SK-N-SH treated with all-trans-retinoic acid at 6 μM for 48 hours (cell line): Measurements from ENCODE around the gene ZNF474.

Experiments
- ATAC-seq: fragments of 200-7000 bp; cut with Tn5 transposase; 3 replicates; pipeline ENCODE4 v1.9.1; 2020; ENCODE audit warnings: mild to moderate bottlenecking, moderate library complexity
- BACH2 ChIP-seq: fragments of 250-450 bp; sonication (Bioruptor Pico); IDR thresholded peaks from 2 replicates; pipeline ENCODE4 v1.9.0; 2021; ENCODE audit warnings: mild to moderate bottlenecking, borderline replicate concordance
- CREB5 ChIP-seq: fragments of 250-450 bp; sonication (Bioruptor Pico); IDR thresholded peaks from 2 replicates; pipeline ENCODE4 v1.5.1; 2020; ENCODE audit warnings: low read depth, mild to moderate bottlenecking, moderate library complexity
- CSDC2 ChIP-seq: fragments of 250-450 bp; sonication (Bioruptor Pico); IDR thresholded peaks from 2 replicates; pipeline ENCODE4 v1.5.0; 2020; ENCODE audit warnings: mild to moderate bottlenecking, moderate library complexity
- CSRNP3 ChIP-seq: fragments of 250-450 bp; sonication (Bioruptor Pico); IDR thresholded peaks from 2 replicates; pipeline ENCODE4 v1.5.1; 2021; ENCODE audit warnings: mild to moderate bottlenecking, moderate library complexity
- ESRRG ChIP-seq: fragments of 250-450 bp; sonication (Bioruptor Pico); IDR thresholded peaks from 2 replicates; pipeline ENCODE4 v1.6.1; 2021; ENCODE audit warnings: mild to moderate bottlenecking
- GLIS3 ChIP-seq: fragments of 250-450 bp; sonication (Bioruptor Pico); IDR thresholded peaks from 2 replicates; pipeline ENCODE4 v1.5.0; 2020; ENCODE audit warnings: mild to moderate bottlenecking, moderate library complexity
- ISL1 ChIP-seq: fragments of 250-450 bp; sonication (Bioruptor Pico); IDR thresholded peaks from 2 replicates; pipeline ENCODE4 v2.1.2; 2022; ENCODE audit warnings: mild to moderate bottlenecking, moderate library complexity
- OSR1 ChIP-seq: fragments of 250-450 bp; sonication (Bioruptor Pico); IDR thresholded peaks from 2 replicates; pipeline ENCODE4 v1.8.0; 2022; ENCODE audit warnings: moderate library complexity, mild to moderate bottlenecking, inconsistent platforms
- POU6F1 ChIP-seq: fragments of 250-450 bp; sonication (Bioruptor Pico); IDR thresholded peaks from 2 replicates; pipeline ENCODE4 v1.8.0; 2021; ENCODE audit warnings: low read depth, mild to moderate bottlenecking, moderate library complexity, borderline replicate concordance
- PPARA ChIP-seq: fragments of 250-450 bp; sonication (Bioruptor Pico); IDR thresholded peaks from 2 replicates; pipeline ENCODE4 v1.5.0; 2020; ENCODE audit warnings: mild to moderate bottlenecking, borderline replicate concordance
- RARB ChIP-seq: fragments of 250-450 bp; sonication (Bioruptor Pico); IDR thresholded peaks from 2 replicates; pipeline ENCODE4 v1.8.0; 2021; ENCODE audit warnings: mild to moderate bottlenecking, moderate library complexity
- SNAI2 ChIP-seq: fragments of 250-450 bp; sonication (Bioruptor Pico); IDR thresholded peaks from 2 replicates; pipeline ENCODE4 v1.5.0; 2020; ENCODE audit warnings: mild to moderate bottlenecking, moderate library complexity
- TCF4 ChIP-seq: fragments of 250-450 bp; sonication (Bioruptor Pico); IDR thresholded peaks from 2 replicates; pipeline ENCODE4 v1.8.0; 2021; ENCODE audit warnings: mild to moderate bottlenecking, moderate library complexity, borderline replicate concordance
- TOX ChIP-seq: fragments of 250-450 bp; sonication (Bioruptor Pico); IDR thresholded peaks from 2 replicates; pipeline ENCODE4 v1.8.0; 2021; ENCODE audit warnings: mild to moderate bottlenecking, moderate library complexity, borderline replicate concordance
- TSHZ2 ChIP-seq: fragments of 250-450 bp; sonication (Bioruptor Pico); IDR thresholded peaks from 2 replicates; pipeline ENCODE4 v1.5.0; 2020; ENCODE audit warnings: mild to moderate bottlenecking, moderate library complexity
- ZFP3 ChIP-seq: fragments of 250-450 bp; sonication (Bioruptor Pico); IDR thresholded peaks from 2 replicates; pipeline ENCODE4 v1.5.0; 2020; ENCODE audit warnings: mild to moderate bottlenecking, moderate library complexity
- ZFP30 ChIP-seq: fragments of 450-650 bp; formaldehyde crosslinking; IDR thresholded peaks from 2 replicates; pipeline ENCODE4 v1.5.0; 2022; ENCODE audit warnings: mild to moderate bottlenecking, moderate library complexity
- ZNF70 ChIP-seq: fragments of 450-650 bp; formaldehyde crosslinking; IDR thresholded peaks from 2 replicates; pipeline ENCODE4 v1.5.0; 2020; ENCODE audit warnings: mild to moderate bottlenecking, moderate library complexity
- ZNF8 ChIP-seq: fragments of 450-650 bp; formaldehyde crosslinking; IDR thresholded peaks from 2 replicates; pipeline ENCODE4 v1.5.0; 2020; ENCODE audit warnings: mild to moderate bottlenecking, moderate library complexity

Gene ZNF474

GRCh38 chr5:122112063-122112462, 17.3 kb upstream of the ZNF474 start (continued):
- TF ChIP-seq ISL1 (no peak), POU6F1 (no peak)

GRCh38 chr5:122112733-122113558, 16.4 kb upstream of the ZNF474 start:
- ATAC-seq: no peak
- TF ChIP-seq POU6F1: no peak
- no peak for TF ChIP-seq ZNF8
- TF ChIP-seq BACH2 (CRISPR knock-in tag): no peak
- TF ChIP-seq ZNF70: no peak
- TF ChIP-seq SNAI2 (CRISPR knock-in tag): no peak
- TF ChIP-seq CSRNP3: no peak
- no peak for TF ChIP-seq TOX (CRISPR knock-in tag)
- TF ChIP-seq ESRRG: no peak
- TF ChIP-seq GLIS3 (CRISPR knock-in tag): no peak
- no peak for TF ChIP-seq ZFP3 (CRISPR knock-in tag)
- no peak for TF ChIP-seq CREB5 (CRISPR knock-in tag)
- TF ChIP-seq ISL1: no peak
- TF ChIP-seq TCF4 (CRISPR knock-in tag): no peak
- TF ChIP-seq ZFP30 (CRISPR knock-in tag): no peak

GRCh38 chr5:122114501-122114900, 14.8 kb upstream of the ZNF474 start:
- no peak for TF ChIP-seq ZFP30 (CRISPR knock-in tag)
- TF ChIP-seq POU6F1: no peak
- no peak for TF ChIP-seq RARB (CRISPR knock-in tag)
- no peak for TF ChIP-seq TSHZ2 (CRISPR knock-in tag)
- no peak for TF ChIP-seq PPARA (CRISPR knock-in tag)
- TF ChIP-seq TCF4 (CRISPR knock-in tag): no peak
- no peak for TF ChIP-seq CSDC2 (CRISPR knock-in tag)
- no peak for TF ChIP-seq CREB5 (CRISPR knock-in tag)
- no peak for TF ChIP-seq CSRNP3
- TF ChIP-seq OSR1 (CRISPR knock-in tag): no peak
- TF ChIP-seq TOX (CRISPR knock-in tag): no peak
- no peak for TF ChIP-seq ZFP3 (CRISPR knock-in tag)
- no peak for TF ChIP-seq ZNF70
- ATAC-seq: no peak
